Measurements from ENCODE around the gene SPA17. TPM values are rescaled to one million over a fixed set of nuclear protein-coding genes. Genes with fewer than 3 reads are reported as not detected.

The SPA17 gene
- total RNA-seq, 1 experiment from 2014 or later = 3.8 TPM

DNA sequence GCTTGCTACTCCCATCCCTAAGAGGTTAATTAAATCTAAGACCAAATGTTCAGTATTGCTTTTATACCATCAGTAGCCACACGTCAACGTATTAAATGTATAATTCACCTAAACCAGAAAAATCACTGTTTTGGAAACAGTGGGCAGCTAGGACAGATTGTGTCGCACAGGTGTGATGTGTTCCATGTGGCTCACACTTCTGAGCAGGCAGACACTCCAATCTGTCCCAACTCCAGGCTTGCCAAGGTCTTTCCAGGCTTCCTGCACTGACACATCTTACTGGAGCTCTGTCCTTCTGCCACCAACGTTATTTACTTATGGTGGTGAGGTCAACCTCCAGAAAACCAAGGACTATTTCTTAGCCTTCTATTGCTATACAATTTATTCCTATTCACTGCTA is 11.6 kb upstream of the SPA17 start (continued):
- TF ChIP-seq TEAD4 (CRISPR knock-in tag; IDR thresholded peaks at IDR 0.05) = no peak
- TF ChIP-seq, protein P1, sequence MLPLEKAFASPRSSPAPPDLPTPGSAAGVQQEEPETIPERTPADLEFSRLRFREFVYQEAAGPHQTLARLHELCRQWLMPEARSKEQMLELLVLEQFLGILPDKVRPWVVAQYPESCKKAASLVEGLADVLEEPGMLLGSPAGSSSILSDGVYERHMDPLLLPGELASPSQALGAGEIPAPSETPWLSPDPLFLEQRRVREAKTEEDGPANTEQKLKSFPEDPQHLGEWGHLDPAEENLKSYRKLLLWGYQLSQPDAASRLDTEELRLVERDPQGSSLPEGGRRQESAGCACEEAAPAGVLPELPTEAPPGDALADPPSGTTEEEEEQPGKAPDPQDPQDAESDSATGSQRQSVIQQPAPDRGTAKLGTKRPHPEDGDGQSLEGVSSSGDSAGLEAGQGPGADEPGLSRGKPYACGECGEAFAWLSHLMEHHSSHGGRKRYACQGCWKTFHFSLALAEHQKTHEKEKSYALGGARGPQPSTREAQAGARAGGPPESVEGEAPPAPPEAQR (CRISPR knock-in tag; IDR thresholded peaks at IDR 0.05) = no peak
- TF ChIP-seq, protein P2, sequence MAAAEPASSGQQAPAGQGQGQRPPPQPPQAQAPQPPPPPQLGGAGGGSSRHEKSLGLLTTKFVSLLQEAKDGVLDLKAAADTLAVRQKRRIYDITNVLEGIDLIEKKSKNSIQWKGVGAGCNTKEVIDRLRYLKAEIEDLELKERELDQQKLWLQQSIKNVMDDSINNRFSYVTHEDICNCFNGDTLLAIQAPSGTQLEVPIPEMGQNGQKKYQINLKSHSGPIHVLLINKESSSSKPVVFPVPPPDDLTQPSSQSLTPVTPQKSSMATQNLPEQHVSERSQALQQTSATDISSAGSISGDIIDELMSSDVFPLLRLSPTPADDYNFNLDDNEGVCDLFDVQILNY (CRISPR knock-in tag; IDR thresholded peaks at IDR 0.05) = no peak

DNA sequence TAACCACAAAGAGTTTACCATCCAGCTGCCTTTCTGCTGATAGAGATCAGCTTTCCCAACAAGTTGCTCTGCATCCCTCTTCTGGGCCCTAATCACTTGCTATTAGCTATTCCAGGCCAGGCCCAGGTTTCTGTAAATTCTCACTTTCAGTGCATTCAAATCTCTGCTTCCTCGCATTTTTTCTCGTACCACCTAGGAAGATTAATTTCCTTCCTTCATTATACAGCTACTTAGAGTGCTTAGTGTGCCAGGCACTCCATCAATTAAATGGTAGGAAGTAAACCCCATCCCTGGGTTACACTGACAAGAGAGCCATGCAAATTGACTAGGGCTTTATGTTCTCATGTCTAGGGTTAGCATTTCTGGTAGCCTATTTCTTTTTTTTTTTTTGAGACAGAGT is 9.8 kb upstream of the SPA17 start:
- Mint-ChIP-seq H3K9me3 (no peaks in the 10 kb centered on the region), H3K27me3 (ENCODE audit: low read depth) (no peaks in the 10 kb centered on the region), H3K27ac (no peak overlapping the region), H3K4me1 (no peaks in the 10 kb centered on the region), H3K4me3 (no peak overlapping the region), H3K36me3 (no peaks in the 10 kb centered on the region)
- CTCF ChIA-PET = interaction anchor here (0.8 to 2.1 kb wide), 7 partner anchors 20 to 205 kb away, joined by 3 to 9 read pairs (median 3); partner anchors contain the start of gene ESAM
- POLR2A ChIA-PET = interaction anchor here (0.6 kb wide), 1 partner anchor 10 kb away, joined by 4 read pairs; the partner anchor contains the start of gene SPA17
- DNase-seq (ENCODE audit: low spot score) = no peak
- ATAC-seq = no peak
- TF ChIP-seq SMAD4 (CRISPR knock-in tag; IDR thresholded peaks at IDR 0.05) (no peak), OVOL2 (CRISPR knock-in tag; IDR thresholded peaks at IDR 0.05; ENCODE audit: borderline replicate concordance) (no peak), NFE2L1 (CRISPR knock-in tag; IDR thresholded peaks at IDR 0.05) (no peak), ZNF263 (CRISPR knock-in tag; IDR thresholded peaks at IDR 0.05; ENCODE audit: low read depth) (no peak), ZNF396 (CRISPR knock-in tag; IDR thresholded peaks at IDR 0.05; ENCODE audit: borderline replicate concordance) (no peak)
- TF ChIP-seq, protein P3, sequence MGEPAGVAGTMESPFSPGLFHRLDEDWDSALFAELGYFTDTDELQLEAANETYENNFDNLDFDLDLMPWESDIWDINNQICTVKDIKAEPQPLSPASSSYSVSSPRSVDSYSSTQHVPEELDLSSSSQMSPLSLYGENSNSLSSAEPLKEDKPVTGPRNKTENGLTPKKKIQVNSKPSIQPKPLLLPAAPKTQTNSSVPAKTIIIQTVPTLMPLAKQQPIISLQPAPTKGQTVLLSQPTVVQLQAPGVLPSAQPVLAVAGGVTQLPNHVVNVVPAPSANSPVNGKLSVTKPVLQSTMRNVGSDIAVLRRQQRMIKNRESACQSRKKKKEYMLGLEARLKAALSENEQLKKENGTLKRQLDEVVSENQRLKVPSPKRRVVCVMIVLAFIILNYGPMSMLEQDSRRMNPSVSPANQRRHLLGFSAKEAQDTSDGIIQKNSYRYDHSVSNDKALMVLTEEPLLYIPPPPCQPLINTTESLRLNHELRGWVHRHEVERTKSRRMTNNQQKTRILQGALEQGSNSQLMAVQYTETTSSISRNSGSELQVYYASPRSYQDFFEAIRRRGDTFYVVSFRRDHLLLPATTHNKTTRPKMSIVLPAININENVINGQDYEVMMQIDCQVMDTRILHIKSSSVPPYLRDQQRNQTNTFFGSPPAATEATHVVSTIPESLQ (CRISPR knock-in tag; IDR thresholded peaks at IDR 0.05) = no peak
- TF ChIP-seq, protein P4, sequence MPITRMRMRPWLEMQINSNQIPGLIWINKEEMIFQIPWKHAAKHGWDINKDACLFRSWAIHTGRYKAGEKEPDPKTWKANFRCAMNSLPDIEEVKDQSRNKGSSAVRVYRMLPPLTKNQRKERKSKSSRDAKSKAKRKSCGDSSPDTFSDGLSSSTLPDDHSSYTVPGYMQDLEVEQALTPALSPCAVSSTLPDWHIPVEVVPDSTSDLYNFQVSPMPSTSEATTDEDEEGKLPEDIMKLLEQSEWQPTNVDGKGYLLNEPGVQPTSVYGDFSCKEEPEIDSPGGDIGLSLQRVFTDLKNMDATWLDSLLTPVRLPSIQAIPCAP (CRISPR knock-in tag; IDR thresholded peaks at IDR 0.05) = no peak

DNA sequence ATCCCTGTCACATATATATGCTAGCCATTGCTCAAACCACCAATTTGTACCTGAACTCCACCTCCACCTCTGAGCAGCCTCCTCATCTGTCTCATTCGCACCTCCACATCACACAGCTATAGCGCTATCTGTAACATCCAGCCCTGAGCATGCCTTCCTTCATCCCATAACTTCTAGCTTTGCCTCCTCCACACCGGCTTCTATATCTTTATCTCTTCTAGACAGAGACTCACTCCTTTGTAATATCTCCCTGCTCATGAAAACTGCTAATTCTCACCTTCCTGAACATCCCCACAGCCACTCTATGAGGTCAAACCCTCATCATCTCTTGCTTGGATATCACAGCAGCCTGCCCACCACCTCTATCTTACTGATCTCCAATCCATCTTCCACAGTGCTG is 6.1 kb upstream of the SPA17 start:
- peaks cover 3% of the 10 kb centered on the region for H3K4me1 Mint-ChIP-seq
- TF ChIP-seq ZNF263 (CRISPR knock-in tag; IDR thresholded peaks at IDR 0.05; ENCODE audit: low read depth) = no peak
- TF ChIP-seq ZNF671 (CRISPR knock-in tag; IDR thresholded peaks at IDR 0.05) = no peak
- no peak overlapping the region for H3K27ac Mint-ChIP-seq
- H3K9me3 Mint-ChIP-seq = no peaks in the 10 kb centered on the region
- H3K4me3 Mint-ChIP-seq = no peak overlapping the region
- ChIA-PET CTCF (interaction anchor here (1.4 kb wide), 1 partner anchor 95 kb away, joined by 3 read pairs; no protein-coding TSS in a partner anchor), POLR2A (no interaction called here)
- no peaks in the 10 kb centered on the region; the same call in 1 of the 2 replicates for H3K27me3 Mint-ChIP-seq (ENCODE audit: low read depth)
- no peaks in the 10 kb centered on the region for H3K36me3 Mint-ChIP-seq
- ATAC-seq (no peak), DNase-seq (ENCODE audit: low spot score) (no peak)

DNA sequence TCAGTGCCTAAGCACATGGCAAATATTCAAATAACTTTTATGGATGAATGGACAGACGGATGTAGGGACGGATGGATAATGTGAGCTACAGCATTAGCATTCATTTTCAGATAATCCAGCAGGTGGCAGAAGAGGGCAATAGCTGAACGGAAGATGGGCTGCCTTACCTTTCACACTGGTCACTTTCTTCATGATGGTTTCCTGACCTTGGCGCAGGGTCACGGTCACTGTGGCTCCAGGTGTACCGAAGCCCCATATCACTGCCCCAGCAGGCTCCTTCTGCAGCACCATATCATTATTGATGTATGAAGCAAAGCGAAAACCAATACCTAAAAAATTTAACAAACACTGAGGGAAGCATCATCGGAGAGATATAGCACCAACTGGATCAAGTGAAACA is 4.5 kb upstream of the SPA17 start:
- ChIA-PET POLR2A (interaction anchor here (0.5 kb wide), 1 partner anchor 94 kb away, joined by 4 read pairs; no protein-coding TSS in a partner anchor), CTCF (interaction anchor here (0.6 to 4.0 kb wide), 38 partner anchors 9 to 223 kb away, joined by 3 to 61 read pairs (median 4); partner anchors contain the start of genes ESAM, MSANTD2, NRGN and ROBO3)
- peak; percentile 31 for ATAC-seq

More for the DNA sequence above, 4.5 kb upstream of the SPA17 start:
- H3K4me3 Mint-ChIP-seq = no peak overlapping the region
- H3K4me1 Mint-ChIP-seq = peaks cover 9% of the 10 kb centered on the region
- no peak overlapping the region for H3K27ac Mint-ChIP-seq
- DNase-seq (ENCODE audit: low spot score) = peak; percentile 30
- TF ChIP-seq, protein P2 (CRISPR knock-in tag; IDR thresholded peaks at IDR 0.05) = no peak
- TF ChIP-seq, protein P5, sequence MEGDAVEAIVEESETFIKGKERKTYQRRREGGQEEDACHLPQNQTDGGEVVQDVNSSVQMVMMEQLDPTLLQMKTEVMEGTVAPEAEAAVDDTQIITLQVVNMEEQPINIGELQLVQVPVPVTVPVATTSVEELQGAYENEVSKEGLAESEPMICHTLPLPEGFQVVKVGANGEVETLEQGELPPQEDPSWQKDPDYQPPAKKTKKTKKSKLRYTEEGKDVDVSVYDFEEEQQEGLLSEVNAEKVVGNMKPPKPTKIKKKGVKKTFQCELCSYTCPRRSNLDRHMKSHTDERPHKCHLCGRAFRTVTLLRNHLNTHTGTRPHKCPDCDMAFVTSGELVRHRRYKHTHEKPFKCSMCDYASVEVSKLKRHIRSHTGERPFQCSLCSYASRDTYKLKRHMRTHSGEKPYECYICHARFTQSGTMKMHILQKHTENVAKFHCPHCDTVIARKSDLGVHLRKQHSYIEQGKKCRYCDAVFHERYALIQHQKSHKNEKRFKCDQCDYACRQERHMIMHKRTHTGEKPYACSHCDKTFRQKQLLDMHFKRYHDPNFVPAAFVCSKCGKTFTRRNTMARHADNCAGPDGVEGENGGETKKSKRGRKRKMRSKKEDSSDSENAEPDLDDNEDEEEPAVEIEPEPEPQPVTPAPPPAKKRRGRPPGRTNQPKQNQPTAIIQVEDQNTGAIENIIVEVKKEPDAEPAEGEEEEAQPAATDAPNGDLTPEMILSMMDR (IDR thresholded peaks at IDR 0.05) = peak; percentile 57; the same call in 1 of the 2 replicates
- no peaks in the 10 kb centered on the region for H3K9me3 Mint-ChIP-seq
- H3K27me3 Mint-ChIP-seq (ENCODE audit: low read depth) = peaks cover 2% of the 10 kb centered on the region; the same call in 1 of the 2 replicates
- no peaks in the 10 kb centered on the region for H3K36me3 Mint-ChIP-seq

Measured in WTC11 (cell line).